GM12878 (cell line): ENCODE measurements around the gene ZNF423. TPM values are rescaled to one million over a fixed set of nuclear protein-coding genes. Genes with fewer than 3 reads are reported as not detected.

ENCODE experiments used
- ATAC-seq: fragments of 200-7000 bp; cut with Tn5 transposase; 3 replicates; pipeline ENCODE4 v1.9.1; 2020; ENCODE audit warnings: mild to moderate bottlenecking, moderate library complexity
- BruUV-seq: library from RNA; stranded (reverse); fragments of 400-500 nt; replicated peaks from 2 replicates; lab custom pipeline; 2021; lab: Mats Ljungman, UMichigan
- CTCF ChIA-PET: fragments of 300-600 bp; sonication (Branson Sonifier 250); formaldehyde crosslinking; extraction: SDS; loops from one replicate; lab custom pipeline; 2021; ENCODE audit warnings: inconsistent platforms; lab: Yijun Ruan, JAX
- POLR2A ChIA-PET: fragments of 350-600 bp; formaldehyde crosslinking; extraction: SDS; loops from one replicate; lab custom pipeline; 2021; ENCODE audit warnings: inconsistent platforms; lab: Charles Lee
- RAD21 ChIA-PET: fragments of 300-600 bp; sonication (Branson Sonifier 250); formaldehyde crosslinking; loops from one replicate; lab custom pipeline; 2023; ENCODE audit warnings: antibody characterized with exemption; ENCODE audit not compliant: unreplicated experiment; lab: Charles Lee
- SMC1A ChIA-PET: fragments of 300-600 bp; sonication (Branson Sonifier 250); formaldehyde crosslinking; loops from one replicate; lab custom pipeline; 2023; ENCODE audit not compliant: unreplicated experiment, uncharacterized antibody; lab: Charles Lee
- DNase-seq: peaks from one replicate; pipeline ENCODE4 v3.0.0-alpha.2; 2011; ENCODE audit warnings: low read depth, low spot score
- FAIRE-seq: peaks from 3 replicates; lab custom pipeline; 2011; peaks lifted over from hg19 to GRCh38; lab: Jason Lieb, UNC
- H2AFZ ChIP-seq: 2 replicates; pipeline ENCODE4 v1.6.0; 2011; ENCODE audit warnings: low read depth, low read length, control low read depth; ENCODE audit not compliant: control insufficient read depth
- H3K27ac ChIP-seq: 2 replicates; pipeline ENCODE4 v1.5.1; 2011; ENCODE audit warnings: control low read depth; ENCODE audit not compliant: control insufficient read depth, insufficient read depth
- H3K27me3 ChIP-seq, 2 experiments: replicated peaks in 1 of 2; 2 replicates each; pipeline versions ENCODE4 v1.6.0 to v1.6.1; 2011; ENCODE audit warnings: low read length in 1 of 2; ENCODE audit not compliant: control insufficient read depth in 2 of 2, insufficient read depth in 2 of 2
- H3K36me3 ChIP-seq, 2 experiments: 2 replicates each; pipeline ENCODE4 v1.5.1; 2011; ENCODE audit warnings: low read length in 1 of 2; ENCODE audit not compliant: control insufficient read depth in 2 of 2, insufficient read depth in 2 of 2
- H3K4me1 ChIP-seq: 2 replicates; pipeline ENCODE4 v1.6.1; 2011; ENCODE audit warnings: mild to moderate bottlenecking, low read length, moderate library complexity, mixed read lengths; ENCODE audit not compliant: control insufficient read depth, insufficient read depth
- H3K4me2 ChIP-seq: 2 replicates; pipeline ENCODE4 v1.6.0; 2011; ENCODE audit warnings: control low read depth; ENCODE audit not compliant: control insufficient read depth, insufficient read depth
- H3K4me3 ChIP-seq: fragments of 200-600 bp; sonication (generic); 2 replicates; pipeline ENCODE4 v1.5.1; 2016
- H3K79me2 ChIP-seq: 2 replicates; pipeline ENCODE4 v1.6.0; 2011; ENCODE audit warnings: low read length; ENCODE audit not compliant: control insufficient read depth, insufficient read depth
- H3K9ac ChIP-seq: 2 replicates; pipeline ENCODE4 v1.8.0; 2011; ENCODE audit warnings: low read length, control low read depth, mixed read lengths; ENCODE audit not compliant: control insufficient read depth, insufficient read depth
- H3K9me3 ChIP-seq: replicated peaks from 3 replicates; pipeline ENCODE4 v1.5.1; 2011; ENCODE audit warnings: mild to moderate bottlenecking, low read length; ENCODE audit not compliant: control insufficient read depth, insufficient read depth
- H4K20me1 ChIP-seq: 2 replicates; pipeline ENCODE4 v1.6.0; 2011; ENCODE audit not compliant: control insufficient read depth, insufficient read depth
- ASH2L ChIP-seq: fragments of 300-600, 200-600 bp; sonication (generic); IDR thresholded peaks from 2 replicates; pipeline ENCODE4 v1.6.1; 2017; ENCODE audit warnings: low read depth, mild to moderate bottlenecking, borderline replicate concordance
- CREB1 ChIP-seq: IDR thresholded peaks from 2 replicates; pipeline ENCODE4 v1.6.1; 2012; ENCODE audit warnings: low read depth, mild to moderate bottlenecking, inconsistent platforms
- ETV6 ChIP-seq, 2 experiments: fragments of 450-650 bp in 1 of 2; IDR thresholded peaks in 1 of 2; conservative IDR thresholded peaks in 1 of 2; 2 replicates each; pipeline ENCODE4 v1.6.1; 2014; ENCODE audit warnings: antibody characterized with exemption in 1 of 2, borderline replicate concordance in 1 of 2, low read depth in 1 of 2, mild to moderate bottlenecking in 1 of 2, moderate library complexity in 1 of 2
- EZH2 ChIP-seq: IDR thresholded peaks from 2 replicates; pipeline ENCODE4 v1.6.1; 2012; ENCODE audit warnings: low read depth, mild to moderate bottlenecking, control low read depth, inconsistent platforms, low read length, borderline replicate concordance; ENCODE audit not compliant: control insufficient read depth
- NR2F1 ChIP-seq: fragments of 450-650 bp; conservative IDR thresholded peaks from 2 replicates; pipeline ENCODE4 v1.6.1; 2017; ENCODE audit warnings: mild to moderate bottlenecking
- SIN3A ChIP-seq: IDR thresholded peaks from 2 replicates; pipeline ENCODE4 v1.6.1; 2012; ENCODE audit warnings: low read depth, low read length, improper control_type of control experiment
- SMC3 ChIP-seq: IDR thresholded peaks from 2 replicates; pipeline ENCODE4 v1.6.1; 2011; ENCODE audit warnings: low read length, improper control_type of control experiment, borderline replicate concordance
- SREBF1 ChIP-seq: IDR thresholded peaks from 2 replicates; pipeline ENCODE4 v1.6.1; 2012; ENCODE audit warnings: mild to moderate bottlenecking, low read length
- TCF3 ChIP-seq: IDR thresholded peaks from 2 replicates; pipeline ENCODE4 v1.6.1; 2012; ENCODE audit warnings: low read depth, mild to moderate bottlenecking, low read length, borderline replicate concordance; ENCODE audit not compliant: insufficient read depth
- TCF7 ChIP-seq: IDR thresholded peaks from 2 replicates; pipeline ENCODE4 v1.6.1; 2014; ENCODE audit warnings: antibody characterized with exemption, borderline replicate concordance
- YBX1 ChIP-seq: fragments of 450-650 bp; IDR thresholded peaks from 2 replicates; pipeline ENCODE4 v1.6.1; 2016; ENCODE audit warnings: antibody characterized with exemption
- ZBTB40 ChIP-seq: fragments of 450-650 bp; IDR thresholded peaks from 2 replicates; pipeline ENCODE4 v1.6.1; 2016; ENCODE audit warnings: mild to moderate bottlenecking, moderate library complexity, borderline replicate concordance
- ZNF622 ChIP-seq: fragments of 450-650 bp; IDR thresholded peaks from 2 replicates; pipeline ENCODE4 v1.6.1; 2017; ENCODE audit warnings: mild to moderate bottlenecking, inconsistent platforms
- WGBS: methylation state at CpG from one replicate; pipeline ENCODE4 v1.1.6; 2016; ENCODE audit warnings: low lambda C conversion rate; ENCODE audit not compliant: insufficient replicate concordance, insufficient coverage; ENCODE audit errors: missing lambda C conversion rate; 5-methylcytosine and 5-hydroxymethylcytosine counted together
- in situ Hi-C: fragments of 300-500 bp; cut with MboI; formaldehyde crosslinking; loops from 9 replicates; pipeline ENCODE4 v1.14.3; 2018; ENCODE audit warnings: mixed read lengths
- intact Hi-C: fragments of 100-400 bp; cut with micrococcal nuclease; formaldehyde crosslinking; loops from one replicate; pipeline ENCODE4 v1.14.2; 2022; ENCODE audit not compliant: unreplicated experiment
- polyA plus RNA-seq, 11 experiments: library from polyadenylated mRNA; depleted of rRNA in 4 of 11; unstranded in 6 of 11; stranded (reverse) in 5 of 11; fragments of >200 nt; fragmentation: Nextera tagmentation in 4 of 11; fragmentation: Illumina TruSeq in 1 of 11; extraction: Ambion mirVana in 4 of 11; extraction: Trizol in 1 of 11; gene quantifications; 1 replicate in 1 of 11; 2 replicates in 10 of 11; pipeline versions ENCODE4 v1.2.1 to v1.2.3, GENCODE V29; 2011 to 2016; ENCODE audit warnings: inconsistent platforms in 2 of 11, missing spikeins in 2 of 11, low read depth in 1 of 11
- total RNA-seq, 4 experiments: library from RNA; depleted of rRNA in 3 of 4; stranded (reverse); fragments of >200 nt in 3 of 4; fragmentation: Illumina TruSeq in 1 of 4; extraction: Trizol in 1 of 4; gene quantifications; 2 replicates each; pipeline versions ENCODE4 v1.2.1 to v1.2.3, GENCODE V29; 2013 to 2021
- TF ChIP-seq, protein P1 (sequence below): IDR thresholded peaks from 2 replicates; pipeline ENCODE4 v1.6.1; 2012; ENCODE audit warnings: low read depth, low read length, improper control_type of control experiment
- TF ChIP-seq, protein P2 (sequence below): fragments of 450-650 bp; IDR thresholded peaks from 2 replicates; pipeline ENCODE4 v1.6.1; 2014; ENCODE audit warnings: mild to moderate bottlenecking

The ZNF423 gene
- total and polyA plus RNA-seq, 10 of the 15 experiments (the other 5 are each of a cell fraction or from before 2014, with no cell fraction given) = 0.03 to 0.64 (median 0.10) TPM

- DNase-seq (no peak), FAIRE-seq (no peak), ATAC-seq (no peak)
- no peak overlapping the region for H3K4me3 ChIP-seq
- ChIA-PET RAD21 (interaction anchor here (0.6 kb wide), 1 partner anchor 654 kb away, joined by 3 read pairs; no protein-coding TSS in a partner anchor), CTCF (no interaction called here), SMC1A (no interaction called here), POLR2A (no interaction called here)
- no TSS peak for BruUV-seq
- in situ Hi-C loops (no loop called here), intact Hi-C loops (no loop called here)
- no peak overlapping the region for H2AFZ ChIP-seq
- H3K79me2 ChIP-seq = no peaks in the 10 kb centered on the region
- no peaks in the 10 kb centered on the region for H3K4me1 ChIP-seq
- no peaks in the 10 kb centered on the region for H3K36me3 ChIP-seq
- no peaks in the 10 kb centered on the region for H3K27me3 ChIP-seq
- H4K20me1 ChIP-seq = no peaks in the 10 kb centered on the region
- H3K9me3 ChIP-seq = no peaks in the 10 kb centered on the region
- 46% methylated on average over 25 of the region's 25 CpGs for WGBS
- H3K4me2 ChIP-seq = no peak overlapping the region
- H3K27ac ChIP-seq = no peak overlapping the region
- TF ChIP-seq TCF7 = no peak
- TF ChIP-seq TCF3 = no peak
- TF ChIP-seq YBX1 = no peak
- TF ChIP-seq ASH2L = no peak
- TF ChIP-seq SREBF1 = no peak
- TF ChIP-seq, protein P1, sequence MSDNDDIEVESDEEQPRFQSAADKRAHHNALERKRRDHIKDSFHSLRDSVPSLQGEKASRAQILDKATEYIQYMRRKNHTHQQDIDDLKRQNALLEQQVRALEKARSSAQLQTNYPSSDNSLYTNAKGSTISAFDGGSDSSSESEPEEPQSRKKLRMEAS = no peak
- no peak for TF ChIP-seq SMC3
- TF ChIP-seq EZH2 = no peak
- TF ChIP-seq, protein P2, sequence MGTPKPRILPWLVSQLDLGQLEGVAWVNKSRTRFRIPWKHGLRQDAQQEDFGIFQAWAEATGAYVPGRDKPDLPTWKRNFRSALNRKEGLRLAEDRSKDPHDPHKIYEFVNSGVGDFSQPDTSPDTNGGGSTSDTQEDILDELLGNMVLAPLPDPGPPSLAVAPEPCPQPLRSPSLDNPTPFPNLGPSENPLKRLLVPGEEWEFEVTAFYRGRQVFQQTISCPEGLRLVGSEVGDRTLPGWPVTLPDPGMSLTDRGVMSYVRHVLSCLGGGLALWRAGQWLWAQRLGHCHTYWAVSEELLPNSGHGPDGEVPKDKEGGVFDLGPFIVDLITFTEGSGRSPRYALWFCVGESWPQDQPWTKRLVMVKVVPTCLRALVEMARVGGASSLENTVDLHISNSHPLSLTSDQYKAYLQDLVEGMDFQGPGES = no peak
- no peak for TF ChIP-seq ETV6 (conservative IDR thresholded peaks at IDR 0.05 in 1 of 2, IDR thresholded peaks at IDR 0.05 in 1 of 2; ENCODE audit: borderline replicate concordance in 1 of 2, low read depth in 1 of 2)
- TF ChIP-seq SIN3A = no peak
- no peak for TF ChIP-seq NR2F1
- no peak for TF ChIP-seq ZBTB40
- TF ChIP-seq ZNF622 = no peak
- no peak for TF ChIP-seq CREB1
- H3K9ac ChIP-seq = no peak overlapping the region
These were observed 345.1 kb downstream of the ZNF423 start for GRCh38 chr16:49510654-49511305.
